T-helper 17 cell (primary cell): ENCODE measurements around the gene MS4A12. TPM values are rescaled to one million over a fixed set of nuclear protein-coding genes. Genes with fewer than 3 reads are reported as not detected.
"Not testable (repeated sequence)": the region's sequence is repeated elsewhere in the genome, so short reads cannot be mapped to it uniquely, and the experiment has no call there.

Source experiments
- ATAC-seq: fragments of 150-1000 bp; cut with Tn5 transposase; 2 replicates; pipeline ENCODE4 v1.10.0; 2021; ENCODE audit warnings: mild to moderate bottlenecking, moderate library complexity
- DNase-seq, 3 donors: peaks; one replicate each; pipeline versions ENCODE4 v3.0.0 to v3.0.0-alpha.2; 2020 to 2021
- H3K9me3 ChIP-seq: one replicate; pipeline ENCODE4 v1.7.0; 2013; ENCODE audit warnings: low read length, mild to moderate bottlenecking; ENCODE audit not compliant: control insufficient read depth, poor library complexity, severe bottlenecking
- H3K27ac Mint-ChIP-seq: one replicate; pipeline ENCODE4 v1.8.0; 2022; ENCODE audit warnings: mild to moderate bottlenecking, moderate library complexity, mixed read lengths
- H3K27me3 Mint-ChIP-seq: one replicate; pipeline ENCODE4 v1.8.0; 2022; ENCODE audit warnings: mixed read lengths
- H3K36me3 Mint-ChIP-seq: one replicate; pipeline ENCODE4 v1.8.0; 2022; ENCODE audit warnings: low read depth, mixed read lengths
- H3K4me1 Mint-ChIP-seq: one replicate; pipeline ENCODE4 v1.8.0; 2022; ENCODE audit warnings: mild to moderate bottlenecking, mixed read lengths
- H3K4me3 Mint-ChIP-seq: one replicate; pipeline ENCODE4 v1.8.0; 2022; ENCODE audit warnings: mild to moderate bottlenecking, moderate library complexity, mixed read lengths
- total RNA-seq, 4 donors: library from RNA in 2 of 4; stranded (reverse) in 2 of 4; gene quantifications; one replicate each; pipeline ENCODE4 v1.2.3 and lab custom pipeline; 2022 to 2026

The MS4A12 gene
- total RNA-seq, 2 donors from 2014 or later, result not detected

- no peak overlapping the region for H3K27ac Mint-ChIP-seq
- ATAC-seq (peak; percentile 37), DNase-seq (no peak)
- no peak overlapping the region for H3K4me3 Mint-ChIP-seq
- H3K9me3 ChIP-seq, result no peaks in the 10 kb centered on the region
- no peaks in the 10 kb centered on the region for H3K4me1 Mint-ChIP-seq
- peaks cover 23% of the 10 kb centered on the region for H3K27me3 Mint-ChIP-seq
- no peaks in the 10 kb centered on the region for H3K36me3 Mint-ChIP-seq
Measured at GRCh38 chr11:60528934-60529333, 36.4 kb downstream of the MS4A12 start.

GRCh38 chr11:60530454-60531100 lies 38.0 kb downstream of the MS4A12 start:
- no peaks in the 10 kb centered on the region for H3K9me3 ChIP-seq
- Mint-ChIP-seq H3K4me3 (no peak overlapping the region), H3K27me3 (peaks cover 23% of the 10 kb centered on the region), H3K4me1 (no peaks in the 10 kb centered on the region), H3K36me3 (no peaks in the 10 kb centered on the region), H3K27ac (no peak overlapping the region)
- ATAC-seq (no peak), DNase-seq (no peak)

DNA sequence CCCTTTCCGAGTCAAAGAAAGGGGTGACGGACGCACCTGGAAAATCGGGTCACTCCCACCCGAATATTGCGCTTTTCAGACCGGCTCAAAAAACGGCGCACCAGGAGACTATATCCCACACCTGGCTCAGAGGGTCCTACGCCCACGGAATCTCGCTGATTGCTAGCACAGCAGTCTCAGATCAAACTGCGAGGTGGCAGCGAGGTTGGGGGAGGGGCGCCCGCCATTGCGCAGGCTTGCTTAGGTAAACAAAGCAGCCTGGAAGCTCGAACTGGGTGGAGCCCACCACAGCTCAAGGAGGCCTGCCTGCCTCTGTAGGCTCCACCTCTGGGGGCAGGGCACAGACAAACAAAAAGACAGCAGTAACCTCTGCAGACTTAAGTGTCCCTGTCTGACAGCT lies 39.8 kb downstream of the MS4A12 start:
- not testable (repeated sequence) for H3K4me1 Mint-ChIP-seq, DNase-seq, H3K27ac Mint-ChIP-seq, H3K9me3 ChIP-seq, ATAC-seq, H3K4me3 Mint-ChIP-seq, H3K36me3 Mint-ChIP-seq
- H3K27me3 Mint-ChIP-seq, result peaks cover 17% of the 10 kb centered on the region

DNA sequence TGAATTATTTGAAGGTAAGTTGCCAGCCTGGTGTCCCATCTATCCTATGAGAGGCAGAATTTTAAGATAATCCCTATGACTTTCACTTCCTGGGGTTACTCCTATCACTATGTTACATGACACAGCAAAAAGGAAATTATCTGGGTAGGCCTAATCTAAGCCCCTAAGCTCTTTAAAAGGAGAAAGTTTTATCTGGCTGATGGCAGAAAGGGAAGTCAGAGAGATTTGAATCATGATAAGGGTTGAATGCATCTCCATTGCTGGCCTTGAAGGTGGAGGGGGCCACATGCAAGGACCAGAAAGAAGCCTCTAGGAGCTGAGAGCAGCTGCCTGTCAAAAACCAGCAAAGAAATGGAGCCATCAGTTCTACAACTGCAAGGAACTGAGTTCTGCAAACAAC lies 46.0 kb downstream of the MS4A12 start:
- not testable (repeated sequence) for ATAC-seq, H3K9me3 ChIP-seq, H3K36me3 Mint-ChIP-seq, H3K4me3 Mint-ChIP-seq, H3K27ac Mint-ChIP-seq, DNase-seq, H3K4me1 Mint-ChIP-seq, H3K27me3 Mint-ChIP-seq

- DNase-seq, result no peak
- ATAC-seq, result no peak
- Mint-ChIP-seq H3K27me3 (peaks cover 23% of the 10 kb centered on the region), H3K27ac (no peak overlapping the region), H3K4me3 (no peak overlapping the region), H3K36me3 (peaks cover 2% of the 10 kb centered on the region), H3K4me1 (peaks cover 2% of the 10 kb centered on the region)
- H3K9me3 ChIP-seq, result no peaks in the 10 kb centered on the region
Measured at GRCh38 chr11:60544077-60544476, 51.5 kb downstream of the MS4A12 start.

Other genes starting within 250 kb of the MS4A12 start
- 1 to 10 TPM in 1 of 2 donors, under 1 TPM in 1; 0.47 to 1.1 TPM for gene MS4A4E, start 249.6 kb upstream of the MS4A12 start, total RNA-seq
- under 1 TPM in 1 of 2 donors, not detected in 1; 0.50 TPM for gene MS4A4A, start 212.1 kb upstream of the MS4A12 start, total RNA-seq
- not detected for gene MS4A6E, start 165.5 kb upstream of the MS4A12 start, total RNA-seq
- gene MS4A7, start 114.2 kb upstream of the MS4A12 start, total RNA-seq, result 1 to 10 TPM in 1 of 2 donors, under 1 TPM in 1; 0.21 to 4.7 TPM
- gene MS4A14, start 96.3 kb upstream of the MS4A12 start, total RNA-seq, result under 1 TPM in 1 of 2 donors, not detected in 1; 0.60 TPM
- not detected for gene MS4A5, start 63.2 kb upstream of the MS4A12 start, total RNA-seq
- gene MS4A1, start 36.9 kb upstream of the MS4A12 start, total RNA-seq, result 10 to 100 TPM in 1 of 2 donors, under 1 TPM in 1; 0.50 to 27.9 TPM
- not detected for gene MS4A13, start 22.6 kb downstream of the MS4A12 start, total RNA-seq
- gene MS4A8, start 206.8 kb downstream of the MS4A12 start, total RNA-seq, result not detected
- not detected for gene MS4A18, start 231.9 kb downstream of the MS4A12 start, total RNA-seq